ENCODE measurements around the gene PPP1R13B.

DNA sequence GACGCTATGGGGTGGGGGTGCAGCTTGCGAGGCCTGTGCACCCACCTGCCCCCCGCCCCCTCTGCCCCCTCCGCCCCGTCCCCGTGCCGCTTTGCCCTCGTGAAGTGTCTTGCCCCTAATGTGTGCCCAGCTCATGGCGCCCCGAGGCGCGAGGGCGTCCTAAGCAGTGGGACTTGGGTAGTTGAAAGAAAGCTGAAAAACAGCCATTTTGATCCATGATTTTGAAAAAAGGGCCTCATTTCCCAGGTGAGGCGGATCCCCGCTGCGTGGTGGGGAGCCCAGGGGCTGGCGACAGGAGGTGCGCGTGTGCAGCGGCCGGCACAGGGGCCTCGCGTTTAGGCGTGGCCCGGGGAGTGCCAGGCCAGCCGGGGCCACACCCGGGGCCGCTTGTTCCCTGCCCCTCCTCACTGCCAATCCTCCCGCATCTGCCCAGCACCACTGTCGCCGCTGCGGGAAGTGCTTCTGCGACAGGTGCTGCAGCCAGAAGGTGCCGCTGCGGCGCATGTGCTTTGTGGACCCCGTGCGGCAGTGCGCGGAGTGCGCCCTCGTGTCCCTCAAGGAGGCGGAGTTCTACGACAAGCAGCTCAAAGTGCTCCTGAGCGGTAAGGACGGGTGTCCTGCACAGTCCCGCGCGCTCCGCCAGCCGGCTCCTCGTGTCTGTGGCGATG, 119.9 kb downstream of the PPP1R13B start:
- TF ChIP-seq, protein P1, sequence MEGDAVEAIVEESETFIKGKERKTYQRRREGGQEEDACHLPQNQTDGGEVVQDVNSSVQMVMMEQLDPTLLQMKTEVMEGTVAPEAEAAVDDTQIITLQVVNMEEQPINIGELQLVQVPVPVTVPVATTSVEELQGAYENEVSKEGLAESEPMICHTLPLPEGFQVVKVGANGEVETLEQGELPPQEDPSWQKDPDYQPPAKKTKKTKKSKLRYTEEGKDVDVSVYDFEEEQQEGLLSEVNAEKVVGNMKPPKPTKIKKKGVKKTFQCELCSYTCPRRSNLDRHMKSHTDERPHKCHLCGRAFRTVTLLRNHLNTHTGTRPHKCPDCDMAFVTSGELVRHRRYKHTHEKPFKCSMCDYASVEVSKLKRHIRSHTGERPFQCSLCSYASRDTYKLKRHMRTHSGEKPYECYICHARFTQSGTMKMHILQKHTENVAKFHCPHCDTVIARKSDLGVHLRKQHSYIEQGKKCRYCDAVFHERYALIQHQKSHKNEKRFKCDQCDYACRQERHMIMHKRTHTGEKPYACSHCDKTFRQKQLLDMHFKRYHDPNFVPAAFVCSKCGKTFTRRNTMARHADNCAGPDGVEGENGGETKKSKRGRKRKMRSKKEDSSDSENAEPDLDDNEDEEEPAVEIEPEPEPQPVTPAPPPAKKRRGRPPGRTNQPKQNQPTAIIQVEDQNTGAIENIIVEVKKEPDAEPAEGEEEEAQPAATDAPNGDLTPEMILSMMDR (IDR thresholded peaks at IDR 0.05; ENCODE audit: poor library complexity): no peak
- no peak for TF ChIP-seq EZH2phosphoT487 (IDR thresholded peaks at IDR 0.05; ENCODE audit: low read depth, severe bottlenecking, unreplicated experiment)
